Activated CD4-positive, alpha-beta memory T cell treated with anti-CD3 and anti-CD28 coated beads, Interleukin-2, amount 10 ng/mL, durations not matched to agents 7 days and 5 days (primary cell): ENCODE measurements around the gene FLNA. TPM values are rescaled to one million over a fixed set of nuclear protein-coding genes. Genes with fewer than 3 reads are reported as not detected.
"Not testable (repeated sequence)": the region's sequence is repeated elsewhere in the genome, so short reads cannot be mapped to it uniquely, and the experiment has no call there.

Experiments used
- CTCF ChIA-PET: fragments of 350-600 bp; sonication (Branson Sonifier 250); formaldehyde crosslinking; loops from one replicate; lab custom pipeline; 2021; ENCODE audit warnings: antibody characterized with exemption, inconsistent platforms; lab: Charles Lee
- POLR2A ChIA-PET: fragments of 350-600 bp; sonication (Branson Sonifier 250); formaldehyde crosslinking; loops from one replicate; lab custom pipeline; 2021; ENCODE audit warnings: antibody characterized with exemption; lab: Charles Lee
- DNase-seq: peaks from one replicate; pipeline ENCODE4 v3.0.0-alpha.2; 2020
- H3K27ac Mint-ChIP-seq: one replicate; pipeline ENCODE4 v1.8.0; 2021; ENCODE audit warnings: mild to moderate bottlenecking, mixed read lengths
- H3K27me3 Mint-ChIP-seq: one replicate; pipeline ENCODE4 v1.8.0; 2021; ENCODE audit warnings: mixed read lengths
- H3K36me3 Mint-ChIP-seq: one replicate; pipeline ENCODE4 v1.8.0; 2021; ENCODE audit warnings: low read depth, mixed read lengths
- H3K4me1 Mint-ChIP-seq: one replicate; pipeline ENCODE4 v1.8.0; 2021; ENCODE audit warnings: mixed read lengths
- H3K4me3 Mint-ChIP-seq: one replicate; pipeline ENCODE4 v1.8.0; 2021; ENCODE audit warnings: mild to moderate bottlenecking, mixed read lengths
- H3K9me3 Mint-ChIP-seq: one replicate; pipeline ENCODE4 v1.8.0; 2021; ENCODE audit warnings: mixed read lengths
- total RNA-seq, 2 experiments: library from RNA; stranded (reverse); gene quantifications; one replicate each; pipeline ENCODE4 v1.2.3, GENCODE V29; 2021

Gene FLNA
- total RNA-seq, 2 experiments from 2014 or later = 1,571 to 1,579 TPM

DNA sequence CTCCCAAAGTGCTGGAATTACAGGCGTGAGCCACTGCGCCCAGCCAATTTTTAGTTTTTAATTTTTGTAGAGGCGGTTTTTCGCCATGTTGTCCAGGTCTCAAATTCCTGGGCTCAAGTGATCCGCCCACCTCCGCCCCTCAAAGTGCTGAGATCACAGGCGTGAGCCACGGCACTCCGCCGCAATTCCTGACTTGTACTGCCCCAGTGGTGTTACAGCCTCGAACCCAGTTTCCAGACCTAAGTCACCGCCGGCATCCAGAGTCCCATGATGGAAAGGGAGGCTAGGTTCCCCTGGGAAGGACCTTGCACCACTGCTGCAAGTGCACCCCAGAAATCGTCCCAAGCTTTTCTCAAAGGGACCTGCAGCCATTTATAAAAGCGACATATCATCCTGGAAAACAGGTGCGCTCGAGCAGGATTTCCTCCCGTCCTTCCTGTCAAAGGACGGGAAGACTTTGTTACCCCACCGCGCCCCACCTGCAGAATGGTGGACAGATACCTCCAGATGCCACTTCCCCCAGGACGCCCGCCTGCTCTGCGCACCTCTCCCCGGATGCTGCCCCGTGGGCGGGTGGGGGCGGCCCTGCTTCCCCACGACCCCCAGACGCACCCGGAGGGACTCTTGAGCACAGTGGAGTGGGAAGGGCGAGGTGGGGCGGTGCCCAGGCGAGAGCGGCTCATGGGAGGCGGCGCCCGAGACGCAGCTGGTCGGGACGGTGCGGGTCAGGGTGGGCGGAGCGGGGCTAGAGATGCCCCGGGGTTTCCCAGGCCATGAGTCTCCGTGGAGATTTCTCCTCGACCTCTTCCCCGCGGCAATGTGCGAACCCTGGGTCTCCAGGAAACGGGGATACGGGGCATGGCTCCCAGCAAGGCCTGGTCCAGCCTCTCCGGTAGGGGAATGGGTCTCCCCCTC is 22.8 kb upstream of the FLNA start:
- H3K27me3 Mint-ChIP-seq = no peaks in the 10 kb centered on the region
- DNase-seq = peak; percentile 64
- H3K27ac Mint-ChIP-seq = peak overlapping the region; percentile 100
- H3K36me3 Mint-ChIP-seq = peaks cover 37% of the 10 kb centered on the region
- peaks cover 16% of the 10 kb centered on the region for H3K4me1 Mint-ChIP-seq
- CTCF ChIA-PET = interaction anchor here (1.1 to 1.2 kb wide), 2 partner anchors 13 to 32 kb away, joined by 3 to 5 read pairs; partner anchors contain the start of gene ATP6AP1
- POLR2A ChIA-PET = interaction anchor here (0.6 to 7.2 kb wide), 28 partner anchors 14 to 474 kb away, joined by 3 to 103 read pairs (median 8); partner anchors contain the start of genes ATP6AP1, DNASE1L1, EMD and G6PD
- peak overlapping the region; percentile 98 for H3K4me3 Mint-ChIP-seq
- no peaks in the 10 kb centered on the region for H3K9me3 Mint-ChIP-seq

DNA sequence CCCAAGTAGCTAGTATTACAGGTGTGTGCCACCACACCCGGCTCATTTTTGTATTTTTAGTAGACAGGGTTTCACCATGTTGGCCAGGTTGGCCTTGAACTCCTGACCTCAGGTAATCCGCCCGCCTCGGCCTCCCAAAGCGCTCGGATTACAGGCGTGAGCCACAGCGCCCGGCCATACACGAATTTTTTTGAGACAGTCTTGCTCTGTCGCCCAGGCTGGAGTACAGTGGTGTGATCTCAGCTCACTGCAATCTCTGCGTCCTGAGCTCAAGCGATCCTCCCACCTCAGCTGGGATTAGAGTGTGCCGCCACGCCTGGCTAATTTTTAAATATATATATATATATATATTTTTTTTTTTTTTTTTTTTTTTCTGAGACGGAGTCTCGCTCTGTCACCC is 21.9 kb upstream of the FLNA start:
- H3K27me3 Mint-ChIP-seq, H3K27ac Mint-ChIP-seq, H3K9me3 Mint-ChIP-seq, DNase-seq, CTCF ChIA-PET: not testable (repeated sequence)
- Mint-ChIP-seq H3K36me3 (peaks cover 34% of the 10 kb centered on the region), H3K4me1 (peaks cover 16% of the 10 kb centered on the region), H3K4me3 (peak overlapping the region; percentile 98)
- POLR2A ChIA-PET = interaction anchor here (1.1 to 7.2 kb wide), 2 partner anchors 14 to 23 kb away, joined by 3 to 103 read pairs; partner anchors contain the start of genes DNASE1L1 and TAFAZZIN

GRCh38 chrX:154389812-154390747 is 15.6 kb upstream of the FLNA start:
- H3K27me3 Mint-ChIP-seq, CTCF ChIA-PET, H3K4me3 Mint-ChIP-seq, DNase-seq, H3K36me3 Mint-ChIP-seq, POLR2A ChIA-PET, H3K4me1 Mint-ChIP-seq, H3K27ac Mint-ChIP-seq, H3K9me3 Mint-ChIP-seq: not testable (repeated sequence)

GRCh38 chrX:154388649-154389048 is 14.2 kb upstream of the FLNA start:
- H3K4me1 Mint-ChIP-seq, CTCF ChIA-PET, DNase-seq, H3K4me3 Mint-ChIP-seq, H3K9me3 Mint-ChIP-seq, H3K36me3 Mint-ChIP-seq, POLR2A ChIA-PET, H3K27ac Mint-ChIP-seq, H3K27me3 Mint-ChIP-seq: not testable (repeated sequence)

DNA sequence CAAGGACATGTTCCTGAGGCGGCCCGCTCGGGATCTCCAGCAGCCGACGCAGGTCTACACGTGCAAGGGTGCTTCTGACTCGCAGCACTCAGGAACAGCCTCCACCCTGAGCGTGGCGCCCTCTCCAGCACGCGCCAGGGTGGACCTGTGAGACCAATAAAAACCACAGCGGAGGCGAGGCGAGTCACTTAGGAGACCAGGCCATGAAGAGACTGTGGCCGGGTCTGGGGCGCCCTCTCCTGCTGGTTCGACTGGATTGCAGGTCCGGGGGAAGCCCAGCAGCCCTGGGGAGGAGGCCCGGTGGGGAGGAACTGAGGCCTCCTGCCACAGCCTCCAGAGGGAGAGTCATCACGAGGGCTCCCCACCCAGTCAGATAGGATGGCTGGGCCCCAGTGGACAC is 13.7 kb upstream of the FLNA start:
- CTCF ChIA-PET, H3K4me3 Mint-ChIP-seq, H3K27me3 Mint-ChIP-seq, H3K27ac Mint-ChIP-seq, H3K36me3 Mint-ChIP-seq, H3K9me3 Mint-ChIP-seq, DNase-seq, POLR2A ChIA-PET, H3K4me1 Mint-ChIP-seq: not testable (repeated sequence)

DNA sequence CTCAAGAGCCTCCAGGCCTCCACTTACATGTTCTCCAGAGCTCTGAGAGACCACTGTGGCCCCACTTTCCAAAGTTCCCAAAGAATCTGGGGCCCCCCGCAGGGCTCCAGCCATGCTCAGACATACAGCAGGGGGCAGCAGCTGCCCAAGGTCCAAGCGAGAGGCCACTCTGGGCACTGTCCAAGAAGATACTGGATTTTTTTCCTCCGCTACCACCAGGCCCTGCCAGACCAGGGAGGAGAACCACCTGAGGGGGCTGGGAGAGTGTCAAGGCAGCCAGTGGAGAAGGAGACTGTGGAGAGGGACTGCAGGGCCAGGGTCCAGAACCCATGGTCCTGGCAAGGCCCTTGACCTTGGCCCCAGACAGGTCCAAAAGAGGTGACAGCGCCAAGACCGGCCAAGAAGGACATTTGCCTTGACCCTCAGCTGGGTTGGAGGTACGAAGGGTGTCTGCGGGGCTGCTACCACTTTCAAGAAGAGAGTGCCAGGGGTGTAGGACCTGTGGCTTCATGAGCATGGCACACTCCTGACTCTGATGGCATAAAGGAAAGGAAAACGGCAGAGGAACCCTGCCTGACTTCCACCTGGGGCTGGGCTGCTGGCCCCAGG is 10.0 kb upstream of the FLNA start:
- Mint-ChIP-seq H3K36me3 (peaks cover 2% of the 10 kb centered on the region), H3K27ac (no peak overlapping the region), H3K4me3 (no peak overlapping the region), H3K27me3 (no peaks in the 10 kb centered on the region), H3K4me1 (peaks cover 11% of the 10 kb centered on the region), H3K9me3 (no peaks in the 10 kb centered on the region)
- no peak for DNase-seq
- CTCF ChIA-PET = interaction anchor here (1.2 kb wide), 1 partner anchor 16 kb away, joined by 3 read pairs; no protein-coding TSS in a partner anchor
- POLR2A ChIA-PET = interaction anchor here (1.6 kb wide), 1 partner anchor 14 kb away, joined by 10 read pairs; no protein-coding TSS in a partner anchor

DNA sequence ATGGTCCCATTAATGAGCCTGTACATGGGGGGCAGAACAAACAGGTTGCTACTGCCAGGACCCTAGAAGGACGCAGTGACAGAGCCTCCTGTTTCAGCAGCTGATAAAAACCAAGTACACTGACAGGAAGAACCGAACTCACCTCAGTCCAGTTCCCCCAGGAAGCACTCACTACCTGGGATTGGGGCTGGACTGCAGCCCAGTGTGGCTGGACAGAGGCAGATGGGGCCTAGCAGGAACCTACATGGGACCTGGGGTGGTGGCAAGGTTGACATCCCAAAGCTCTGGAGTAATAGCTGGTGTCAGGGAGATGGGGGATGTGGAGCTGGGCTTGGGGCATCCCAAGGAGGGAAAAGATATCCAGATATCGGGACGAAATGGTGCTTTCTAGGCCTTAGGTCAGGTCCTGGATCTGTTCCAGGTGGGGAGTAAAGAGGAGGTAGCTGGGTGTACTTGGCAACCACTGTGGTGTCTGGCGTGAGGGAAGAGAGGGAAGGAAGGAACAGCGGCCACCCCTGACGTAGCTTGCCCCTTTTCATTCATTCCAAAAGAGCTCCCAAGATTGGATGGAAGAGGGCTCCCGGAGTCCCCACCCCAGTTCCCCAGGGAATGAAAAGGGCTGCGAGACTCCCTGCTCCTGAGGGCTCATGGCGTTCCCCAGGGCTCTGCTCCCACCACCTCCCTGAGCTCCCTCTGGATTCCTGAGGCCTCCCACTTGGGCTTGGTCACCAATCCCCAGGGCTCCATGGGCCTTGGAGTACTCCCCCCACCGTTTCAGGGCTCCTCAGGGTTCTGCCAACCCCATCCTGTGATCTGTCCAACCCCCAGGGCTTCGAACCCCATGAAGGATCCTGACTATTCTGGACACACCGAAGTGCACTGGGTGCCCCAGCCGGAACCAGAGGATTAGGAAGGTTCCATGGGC is 9.2 kb upstream of the FLNA start:
- ChIA-PET CTCF (interaction anchor here (1.2 kb wide), 1 partner anchor 15 kb away, joined by 3 read pairs; no protein-coding TSS in a partner anchor), POLR2A (interaction anchor here (1.1 to 2.2 kb wide), 4 partner anchors 10 to 460 kb away, joined by 3 to 10 read pairs (median 6); partner anchors contain the start of gene RPL10)
- Mint-ChIP-seq H3K27ac (no peak overlapping the region), H3K9me3 (no peaks in the 10 kb centered on the region), H3K27me3 (no peaks in the 10 kb centered on the region), H3K4me3 (no peak overlapping the region), H3K36me3 (peaks cover 2% of the 10 kb centered on the region), H3K4me1 (peaks cover 11% of the 10 kb centered on the region)
- no peak for DNase-seq

- Mint-ChIP-seq H3K27me3 (no peaks in the 10 kb centered on the region), H3K4me1 (peaks cover 13% of the 10 kb centered on the region), H3K4me3 (no peak overlapping the region), H3K36me3 (peaks cover 2% of the 10 kb centered on the region), H3K9me3 (no peaks in the 10 kb centered on the region), H3K27ac (no peak overlapping the region)
- no peak for DNase-seq
- ChIA-PET POLR2A (interaction anchor here (0.6 to 2.2 kb wide), 4 partner anchors 9 to 459 kb away, joined by 3 to 9 read pairs (median 3); partner anchors contain the start of gene RPL10), CTCF (no interaction called here)
Measured at GRCh38 chrX:154382483-154383069, 8.1 kb upstream of the FLNA start.

GRCh38 chrX:154381271-154381670 is 6.8 kb upstream of the FLNA start:
- H3K9me3 Mint-ChIP-seq = no peaks in the 10 kb centered on the region
- no peak overlapping the region for H3K27ac Mint-ChIP-seq
- ChIA-PET CTCF (no interaction called here), POLR2A (interaction anchor here (1.2 to 1.4 kb wide), 2 partner anchors 29 to 32 kb away, joined by 3 to 4 read pairs; no protein-coding TSS in a partner anchor)
- no peak for DNase-seq
- peaks cover 2% of the 10 kb centered on the region for H3K36me3 Mint-ChIP-seq
- H3K27me3 Mint-ChIP-seq = no peaks in the 10 kb centered on the region
- H3K4me1 Mint-ChIP-seq = peaks cover 24% of the 10 kb centered on the region
- no peak overlapping the region for H3K4me3 Mint-ChIP-seq

DNA sequence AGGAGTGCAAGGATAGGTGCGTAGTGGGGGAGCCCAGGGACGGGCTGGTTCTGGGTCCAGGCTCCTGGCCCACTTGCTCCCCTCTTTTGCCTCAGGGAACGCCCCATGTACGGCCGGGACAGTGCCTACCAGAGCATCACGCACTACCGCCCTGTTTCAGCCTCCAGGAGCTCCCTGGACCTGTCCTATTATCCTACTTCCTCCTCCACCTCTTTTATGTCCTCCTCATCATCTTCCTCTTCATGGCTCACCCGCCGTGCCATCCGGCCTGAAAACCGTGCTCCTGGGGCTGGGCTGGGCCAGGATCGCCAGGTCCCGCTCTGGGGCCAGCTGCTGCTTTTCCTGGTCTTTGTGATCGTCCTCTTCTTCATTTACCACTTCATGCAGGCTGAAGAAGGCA is 6.4 kb upstream of the FLNA start:
- CTCF ChIA-PET = no interaction called here
- no peaks in the 10 kb centered on the region for H3K9me3 Mint-ChIP-seq
- no peak for DNase-seq
- H3K4me1 Mint-ChIP-seq = peaks cover 25% of the 10 kb centered on the region
- peaks cover 2% of the 10 kb centered on the region for H3K36me3 Mint-ChIP-seq
- H3K4me3 Mint-ChIP-seq = peak overlapping the region; percentile 80
- POLR2A ChIA-PET = interaction anchor here (1.2 to 1.4 kb wide), 2 partner anchors 29 to 32 kb away, joined by 3 to 4 read pairs; no protein-coding TSS in a partner anchor
- H3K27ac Mint-ChIP-seq = peak overlapping the region; percentile 68
- H3K27me3 Mint-ChIP-seq = no peaks in the 10 kb centered on the region

DNA sequence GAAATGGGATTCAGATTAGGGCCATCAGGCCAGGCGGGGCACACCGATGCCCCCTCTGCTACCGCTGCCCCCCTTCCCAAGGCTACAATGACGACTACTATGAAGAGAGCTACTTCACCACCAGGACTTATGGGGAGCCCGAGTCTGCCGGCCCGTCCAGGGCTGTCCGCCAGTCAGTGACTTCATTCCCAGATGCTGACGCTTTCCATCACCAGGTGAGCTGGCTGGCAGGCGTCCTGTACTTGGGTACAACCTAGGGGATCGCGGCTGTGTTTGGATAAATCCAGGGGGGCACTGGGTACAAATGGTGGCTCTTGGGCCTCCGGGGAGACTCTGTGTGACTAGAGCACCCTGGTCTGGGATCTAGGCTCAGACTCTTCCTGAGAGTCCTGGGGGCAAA is 5.7 kb upstream of the FLNA start:
- Mint-ChIP-seq H3K27ac (peak overlapping the region; percentile 84), H3K4me3 (peak overlapping the region; percentile 80), H3K27me3 (no peaks in the 10 kb centered on the region), H3K4me1 (peaks cover 26% of the 10 kb centered on the region), H3K36me3 (peaks cover 2% of the 10 kb centered on the region), H3K9me3 (no peaks in the 10 kb centered on the region)
- ChIA-PET POLR2A (interaction anchor here (1.0 to 2.0 kb wide), 4 partner anchors 10 to 361 kb away, joined by 3 to 17 read pairs (median 4); partner anchors contain the start of gene RPL10), CTCF (interaction anchor here (1.5 kb wide), 1 partner anchor 12 kb away, joined by 4 read pairs; no protein-coding TSS in a partner anchor)
- DNase-seq = no peak
